ENCODE measurements around the gene GRIA1.

Gene GRIA1

DNA sequence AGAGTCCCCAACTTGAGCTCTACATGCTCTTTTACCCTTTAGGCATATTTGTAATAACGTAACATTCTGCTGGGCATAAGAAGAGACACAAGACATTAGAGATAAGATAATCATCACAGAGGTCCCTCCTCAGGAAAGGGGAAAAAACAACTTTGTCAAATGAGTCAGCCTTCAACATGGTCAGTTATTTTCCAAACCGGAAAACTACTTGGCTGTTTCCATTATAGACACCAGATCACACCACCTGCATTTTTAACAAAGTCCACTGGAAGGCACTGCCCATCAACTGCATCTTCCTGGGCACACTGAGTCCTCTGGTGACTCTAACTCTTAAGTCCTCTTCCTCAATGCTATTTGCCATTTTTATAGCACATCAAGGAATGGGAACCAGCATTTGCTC, 326.4 kb downstream of the GRIA1 start:
- ATAC-seq (ENCODE audit: low read depth) (no peak), DNase-seq (ENCODE audit: low spot score) (no peak)
- H3K36me3 ChIP-seq (ENCODE audit: low read depth): no peaks in the 10 kb centered on the region
- H3K4me1 ChIP-seq (ENCODE audit: insufficient read depth, poor library complexity, severe bottlenecking): peaks cover 5% of the 10 kb centered on the region
- TF ChIP-seq, protein P1, sequence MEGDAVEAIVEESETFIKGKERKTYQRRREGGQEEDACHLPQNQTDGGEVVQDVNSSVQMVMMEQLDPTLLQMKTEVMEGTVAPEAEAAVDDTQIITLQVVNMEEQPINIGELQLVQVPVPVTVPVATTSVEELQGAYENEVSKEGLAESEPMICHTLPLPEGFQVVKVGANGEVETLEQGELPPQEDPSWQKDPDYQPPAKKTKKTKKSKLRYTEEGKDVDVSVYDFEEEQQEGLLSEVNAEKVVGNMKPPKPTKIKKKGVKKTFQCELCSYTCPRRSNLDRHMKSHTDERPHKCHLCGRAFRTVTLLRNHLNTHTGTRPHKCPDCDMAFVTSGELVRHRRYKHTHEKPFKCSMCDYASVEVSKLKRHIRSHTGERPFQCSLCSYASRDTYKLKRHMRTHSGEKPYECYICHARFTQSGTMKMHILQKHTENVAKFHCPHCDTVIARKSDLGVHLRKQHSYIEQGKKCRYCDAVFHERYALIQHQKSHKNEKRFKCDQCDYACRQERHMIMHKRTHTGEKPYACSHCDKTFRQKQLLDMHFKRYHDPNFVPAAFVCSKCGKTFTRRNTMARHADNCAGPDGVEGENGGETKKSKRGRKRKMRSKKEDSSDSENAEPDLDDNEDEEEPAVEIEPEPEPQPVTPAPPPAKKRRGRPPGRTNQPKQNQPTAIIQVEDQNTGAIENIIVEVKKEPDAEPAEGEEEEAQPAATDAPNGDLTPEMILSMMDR (IDR thresholded peaks at IDR 0.05; ENCODE audit: poor library complexity, severe bottlenecking): peak; percentile 15
- no peak overlapping the region for H3K27ac ChIP-seq (ENCODE audit: poor library complexity, severe bottlenecking)
- H3K27me3 ChIP-seq (ENCODE audit: insufficient read depth, poor library complexity, severe bottlenecking): no peaks in the 10 kb centered on the region
- H3K9me3 ChIP-seq (ENCODE audit: severe bottlenecking): no peaks in the 10 kb centered on the region
- no peak overlapping the region for H3K4me3 ChIP-seq (ENCODE audit: severe bottlenecking)

DNA sequence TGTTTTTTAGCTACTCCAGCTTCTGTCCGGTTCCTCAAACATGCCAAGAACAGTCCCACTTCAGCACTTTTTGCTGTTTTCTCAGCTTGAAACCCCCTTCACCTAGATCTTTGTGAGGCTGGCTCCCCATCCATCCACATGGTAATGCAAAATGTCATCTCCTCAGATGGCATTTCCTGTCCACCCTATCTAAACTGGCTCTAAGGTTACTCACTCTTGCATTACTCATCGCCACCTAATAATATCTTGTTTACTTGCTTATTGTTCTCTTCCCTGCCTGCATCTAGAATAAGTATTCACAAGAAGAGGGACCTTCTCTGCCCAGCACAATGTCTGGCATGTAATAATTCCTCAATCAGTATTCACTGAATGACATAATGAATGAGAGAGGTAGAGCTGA, 328.2 kb downstream of the GRIA1 start:
- Histone ChIP-seq H3K4me3 (ENCODE audit: severe bottlenecking) (no peak overlapping the region), H3K9me3 (ENCODE audit: severe bottlenecking) (no peaks in the 10 kb centered on the region), H3K27me3 (ENCODE audit: insufficient read depth, poor library complexity, severe bottlenecking) (no peaks in the 10 kb centered on the region), H3K4me1 (ENCODE audit: insufficient read depth, poor library complexity, severe bottlenecking) (peaks cover 5% of the 10 kb centered on the region), H3K27ac (ENCODE audit: poor library complexity, severe bottlenecking) (no peak overlapping the region), H3K36me3 (ENCODE audit: low read depth) (no peaks in the 10 kb centered on the region)
- DNase-seq (ENCODE audit: low spot score) (no peak), ATAC-seq (ENCODE audit: low read depth) (peak; percentile 89)
- TF ChIP-seq, protein P1 (IDR thresholded peaks at IDR 0.05; ENCODE audit: poor library complexity, severe bottlenecking): no peak

DNA sequence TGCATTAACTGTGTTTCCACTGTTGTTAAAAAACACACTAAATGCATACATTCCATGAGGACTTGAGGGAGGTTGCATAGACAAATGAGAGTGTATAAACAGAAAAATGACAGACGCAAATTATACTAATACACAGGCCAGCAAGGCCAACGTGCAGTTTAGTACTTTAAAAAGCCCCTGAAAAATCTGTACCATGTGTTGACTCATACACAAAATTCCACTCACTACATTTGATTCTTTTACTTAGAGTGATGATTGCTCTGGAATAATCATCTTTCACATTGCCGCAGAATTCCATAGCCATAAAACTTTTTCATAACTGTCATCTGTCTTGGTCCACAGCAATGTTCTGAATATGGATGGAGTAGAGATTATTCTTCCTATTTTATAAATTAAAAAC, 332.6 kb downstream of the GRIA1 start:
- DNase-seq (ENCODE audit: low spot score) (no peak), ATAC-seq (ENCODE audit: low read depth) (no peak)
- Histone ChIP-seq H3K9me3 (ENCODE audit: severe bottlenecking) (no peaks in the 10 kb centered on the region), H3K27me3 (ENCODE audit: insufficient read depth, poor library complexity, severe bottlenecking) (no peaks in the 10 kb centered on the region), H3K4me3 (ENCODE audit: severe bottlenecking) (no peak overlapping the region), H3K36me3 (ENCODE audit: low read depth) (no peaks in the 10 kb centered on the region), H3K27ac (ENCODE audit: poor library complexity, severe bottlenecking) (no peak overlapping the region), H3K4me1 (ENCODE audit: insufficient read depth, poor library complexity, severe bottlenecking) (peaks cover 5% of the 10 kb centered on the region)
- TF ChIP-seq, protein P1 (IDR thresholded peaks at IDR 0.05; ENCODE audit: poor library complexity, severe bottlenecking): no peak

DNA sequence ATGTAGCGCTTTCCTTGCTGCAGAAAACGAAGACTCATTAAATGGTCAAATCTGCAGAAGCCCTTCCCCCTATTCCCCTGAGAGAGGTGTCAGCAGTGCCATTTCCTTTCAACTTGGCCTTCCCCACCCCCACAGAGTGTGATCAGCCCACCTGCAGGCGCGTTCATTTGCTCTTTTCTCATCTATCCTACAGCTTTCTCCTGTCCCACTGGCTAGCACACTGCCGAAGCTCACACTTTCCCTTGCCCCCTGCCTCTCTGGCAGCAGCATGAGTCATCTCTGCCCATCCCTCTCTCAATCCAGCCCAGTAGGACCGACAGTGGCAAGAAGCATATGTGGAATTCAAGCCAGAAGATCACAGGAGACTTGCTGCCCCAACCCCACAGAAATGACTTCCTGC, 334.4 kb downstream of the GRIA1 start:
- no peaks in the 10 kb centered on the region for H3K9me3 ChIP-seq (ENCODE audit: severe bottlenecking)
- TF ChIP-seq, protein P1 (IDR thresholded peaks at IDR 0.05; ENCODE audit: poor library complexity, severe bottlenecking): no peak
- no peak overlapping the region for H3K27ac ChIP-seq (ENCODE audit: poor library complexity, severe bottlenecking)
- H3K27me3 ChIP-seq (ENCODE audit: insufficient read depth, poor library complexity, severe bottlenecking): no peaks in the 10 kb centered on the region
- peak; percentile 40; the same call in 1 of the 3 replicates for ATAC-seq (ENCODE audit: low read depth)
- no peaks in the 10 kb centered on the region for H3K4me1 ChIP-seq (ENCODE audit: insufficient read depth, poor library complexity, severe bottlenecking)
- no peaks in the 10 kb centered on the region for H3K36me3 ChIP-seq (ENCODE audit: low read depth)
- no peak for DNase-seq (ENCODE audit: low spot score)
- no peak overlapping the region for H3K4me3 ChIP-seq (ENCODE audit: severe bottlenecking)

DNA sequence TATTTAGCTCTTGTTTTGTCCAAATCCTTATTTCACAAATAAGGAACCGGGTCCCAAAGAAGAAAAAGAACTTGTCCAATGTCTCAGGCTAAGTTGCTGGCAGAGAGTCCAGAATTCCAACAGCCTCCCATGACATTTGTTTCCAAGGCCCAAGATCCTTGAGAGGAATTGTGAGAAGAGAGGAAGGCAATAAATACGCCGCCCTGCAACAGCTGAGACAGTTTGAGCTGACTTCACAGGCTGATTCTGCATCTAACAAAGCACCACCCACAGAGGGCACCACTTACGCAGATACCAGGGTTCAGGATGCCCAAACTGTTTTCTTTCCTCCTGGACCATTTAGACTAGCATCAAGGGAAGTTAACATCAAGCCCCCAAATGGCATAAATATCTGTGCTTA, 336.9 kb downstream of the GRIA1 start:
- H3K27ac ChIP-seq (ENCODE audit: poor library complexity, severe bottlenecking): no peak overlapping the region
- ATAC-seq (ENCODE audit: low read depth) (no peak), DNase-seq (ENCODE audit: low spot score) (no peak)
- no peak overlapping the region for H3K4me3 ChIP-seq (ENCODE audit: severe bottlenecking)
- no peaks in the 10 kb centered on the region for H3K4me1 ChIP-seq (ENCODE audit: insufficient read depth, poor library complexity, severe bottlenecking)
- TF ChIP-seq, protein P1 (IDR thresholded peaks at IDR 0.05; ENCODE audit: poor library complexity, severe bottlenecking): peak; percentile 11
- H3K27me3 ChIP-seq (ENCODE audit: insufficient read depth, poor library complexity, severe bottlenecking): no peaks in the 10 kb centered on the region
- no peaks in the 10 kb centered on the region for H3K36me3 ChIP-seq (ENCODE audit: low read depth)
- no peaks in the 10 kb centered on the region for H3K9me3 ChIP-seq (ENCODE audit: severe bottlenecking)
